NCI-H1436 (cell line): ENCODE results near the gene GNAI2.

Experiments used
- DNase-seq: peaks from one replicate; lab custom pipeline; 2025; lab: John Stamatoyannopoulos, UW

Gene GNAI2

DNA sequence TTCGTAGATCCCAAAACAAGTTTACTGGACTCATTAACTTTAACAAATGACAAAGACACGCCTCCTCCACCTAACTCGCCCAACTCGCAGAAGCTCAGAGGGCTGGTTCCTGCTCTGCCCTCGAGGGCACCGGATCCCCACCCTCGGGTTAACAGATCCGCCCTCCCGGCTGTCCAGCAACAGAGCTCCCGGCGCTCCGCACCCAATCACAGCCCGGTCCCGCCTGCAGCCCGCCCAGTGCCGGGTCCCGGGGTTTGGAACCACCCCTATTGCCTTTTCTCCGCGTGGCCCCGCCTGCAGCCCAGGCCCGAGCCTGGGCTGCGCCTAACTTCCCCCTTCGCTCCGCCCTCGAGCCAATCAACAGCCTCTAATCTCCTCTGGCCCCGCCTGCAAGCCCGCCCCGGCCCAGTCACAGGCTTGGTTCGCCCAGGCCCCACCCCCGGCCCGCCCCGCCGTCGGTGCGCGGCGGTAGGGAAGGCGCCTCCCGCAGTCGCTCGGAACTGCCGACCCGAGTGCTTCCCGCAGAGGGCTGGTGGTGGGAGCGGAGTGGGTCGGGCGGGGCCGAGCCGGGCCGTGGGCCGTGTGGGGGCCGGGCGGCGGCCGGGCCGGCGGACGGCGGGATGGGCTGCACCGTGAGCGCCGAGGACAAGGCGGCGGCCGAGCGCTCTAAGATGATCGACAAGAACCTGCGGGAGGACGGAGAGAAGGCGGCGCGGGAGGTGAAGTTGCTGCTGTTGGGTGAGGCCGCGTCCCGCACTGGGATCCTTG, at the start of gene GNAI2:
GNAI2 (plus strand) TSS at position 489 of the 768 bp plus-strand sequence; CDS start at position 621, 132 bp downstream.
- DNase-seq = peak; percentile 91

DNA sequence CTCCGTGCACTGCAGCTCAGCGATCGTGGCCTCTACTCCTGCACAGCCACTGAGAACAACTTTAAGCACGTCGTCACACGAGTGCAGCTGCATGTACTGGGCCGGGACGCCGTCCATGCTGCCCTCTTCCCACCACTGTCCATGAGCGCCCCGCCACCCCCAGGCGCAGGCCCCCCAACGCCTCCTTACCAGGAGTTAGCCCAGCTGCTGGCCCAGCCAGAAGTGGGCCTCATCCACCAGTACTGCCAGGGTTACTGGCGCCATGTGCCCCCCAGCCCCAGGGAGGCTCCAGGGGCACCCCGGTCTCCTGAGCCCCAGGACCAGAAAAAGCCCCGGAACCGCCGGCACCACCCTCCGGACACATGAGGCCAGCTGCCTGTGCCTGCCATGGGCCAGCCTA, 48.3 kb upstream of the GNAI2 start:
- no peak for DNase-seq

DNA sequence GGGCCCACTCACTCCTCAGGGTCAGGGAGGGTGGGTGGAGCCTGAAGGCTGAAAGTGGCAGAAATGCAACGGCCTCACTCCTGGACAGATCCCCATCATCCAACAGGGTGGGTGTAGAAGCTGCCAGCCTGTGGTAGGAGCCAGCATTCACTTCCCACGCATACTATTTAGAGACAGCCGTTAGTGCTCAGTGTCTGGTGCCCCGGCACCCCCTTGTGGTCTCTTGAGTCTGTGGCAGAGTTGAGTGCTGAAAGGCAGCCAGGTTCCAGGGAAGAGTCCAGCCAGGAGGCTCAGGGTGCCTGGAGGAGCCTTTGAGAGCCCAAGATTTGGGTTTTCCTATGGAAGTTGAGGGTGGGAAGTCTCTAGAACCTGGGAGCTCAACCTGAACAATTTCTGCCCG, 46.7 kb upstream of the GNAI2 start:
- peak; percentile 23 for DNase-seq

DNA sequence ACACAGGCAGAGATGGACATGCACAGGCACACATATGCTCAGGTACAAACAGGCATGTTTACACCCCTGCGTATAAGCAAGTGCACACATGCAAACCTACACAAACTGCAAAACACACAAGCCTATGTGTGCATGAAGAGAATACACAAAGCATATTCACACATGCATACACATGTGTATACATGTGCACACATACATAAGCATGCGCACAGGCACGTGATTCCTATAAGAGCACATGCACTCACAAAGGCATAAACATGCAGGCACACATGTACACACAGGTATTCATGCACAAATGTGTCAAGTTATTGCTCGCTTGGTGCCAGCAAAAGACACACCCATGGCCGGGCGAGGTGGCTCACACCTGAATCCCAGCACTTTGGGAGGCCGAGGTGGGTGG, 46.0 kb upstream of the GNAI2 start:
- no peak for DNase-seq

DNA sequence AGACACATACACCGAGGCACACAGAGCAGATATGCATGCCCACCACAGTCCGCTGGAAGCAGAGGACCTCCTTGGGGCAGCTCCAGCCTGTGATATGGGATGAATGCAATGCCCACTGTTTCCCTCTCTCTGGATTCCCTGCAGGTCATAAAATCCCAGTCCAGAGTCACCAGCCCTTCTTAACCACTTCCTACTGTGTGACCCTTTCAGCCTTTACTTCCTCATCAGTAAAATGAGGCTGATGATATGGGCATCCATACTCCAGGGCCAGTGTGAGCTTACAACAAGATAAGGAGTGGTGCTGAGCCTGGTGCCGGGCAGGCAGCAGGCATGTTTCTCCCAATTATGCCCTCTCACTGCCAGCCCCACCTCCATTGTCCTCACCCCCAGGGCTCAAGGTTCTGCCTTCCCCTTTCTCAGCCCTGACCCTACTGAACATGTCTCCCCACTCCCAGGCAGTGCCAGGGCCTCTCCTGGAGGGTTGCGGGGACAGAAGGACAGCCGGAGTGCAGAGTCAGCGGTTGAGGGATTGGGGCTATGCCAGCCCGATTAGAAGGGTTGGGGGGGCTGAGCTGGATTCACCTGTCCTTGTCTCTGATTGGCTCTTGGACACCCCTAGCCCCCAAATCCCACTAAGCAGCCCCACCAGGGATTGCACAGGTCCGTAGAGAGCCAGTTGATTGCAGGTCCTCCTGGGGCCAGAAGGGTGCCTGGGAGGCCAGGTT, 44.9 kb upstream of the GNAI2 start, which contains the start of gene GNAT1:
GNAT1 (plus strand) TSS at position 675 of the 725 bp plus-strand sequence. CDS start 116 bp downstream, outside the sequence.
- no peak for DNase-seq

DNA sequence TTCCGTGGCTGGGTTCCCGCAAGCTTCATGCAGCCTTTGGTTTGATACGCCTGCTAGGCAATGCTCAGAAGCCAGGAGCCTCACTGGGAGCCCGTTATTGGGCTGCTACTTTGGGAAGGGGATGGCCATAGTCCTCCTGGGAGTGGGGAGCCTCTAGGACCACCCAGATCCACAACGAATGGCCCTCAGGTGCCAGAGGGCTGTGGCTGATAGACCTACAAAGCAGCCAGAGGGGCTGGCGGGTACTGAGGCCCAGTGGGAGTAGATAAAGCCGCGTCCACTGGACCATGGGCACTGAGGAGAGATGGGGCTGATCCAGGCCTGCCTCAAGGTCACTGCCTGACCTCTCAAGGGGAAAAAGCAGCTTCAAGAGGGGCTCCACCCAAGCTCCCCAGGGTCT, 43.9 kb upstream of the GNAI2 start:
- DNase-seq = no peak

DNA sequence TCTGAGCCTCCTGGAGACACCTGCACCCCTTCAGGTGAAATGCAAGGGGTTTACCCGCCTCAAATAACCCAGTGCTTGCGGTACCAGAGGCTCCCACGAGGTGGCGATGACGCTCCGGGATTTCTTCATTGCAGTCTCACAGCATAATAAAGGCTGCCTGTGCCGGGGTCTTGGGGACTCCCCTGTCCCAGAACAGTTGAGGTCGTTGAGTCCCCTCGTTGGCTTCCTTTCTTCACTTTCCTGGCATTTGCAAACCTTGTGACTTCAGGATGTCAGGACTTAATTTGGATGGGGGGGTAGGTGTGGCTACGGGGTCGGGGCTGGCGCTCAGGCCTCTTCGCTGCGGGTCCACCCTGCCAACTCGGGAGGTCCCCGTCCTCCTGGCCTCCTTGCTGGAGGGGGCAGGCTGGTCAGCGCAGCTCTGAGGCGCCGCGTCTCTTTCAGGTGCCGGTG, 43.3 kb upstream of the GNAI2 start:
- no peak for DNase-seq

DNA sequence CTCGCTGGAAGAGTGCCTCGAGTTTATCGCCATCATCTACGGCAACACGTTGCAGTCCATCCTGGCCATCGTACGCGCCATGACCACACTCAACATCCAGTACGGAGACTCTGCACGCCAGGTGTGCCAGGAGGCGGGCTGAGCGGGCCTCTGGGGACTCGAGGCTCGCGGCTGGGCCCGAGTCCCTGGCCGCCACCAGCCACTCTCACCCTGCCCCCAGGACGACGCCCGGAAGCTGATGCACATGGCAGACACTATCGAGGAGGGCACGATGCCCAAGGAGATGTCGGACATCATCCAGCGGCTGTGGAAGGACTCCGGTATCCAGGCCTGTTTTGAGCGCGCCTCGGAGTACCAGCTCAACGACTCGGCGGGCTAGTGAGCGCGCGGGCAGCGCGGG, 42.7 kb upstream of the GNAI2 start:
- DNase-seq = no peak

DNA sequence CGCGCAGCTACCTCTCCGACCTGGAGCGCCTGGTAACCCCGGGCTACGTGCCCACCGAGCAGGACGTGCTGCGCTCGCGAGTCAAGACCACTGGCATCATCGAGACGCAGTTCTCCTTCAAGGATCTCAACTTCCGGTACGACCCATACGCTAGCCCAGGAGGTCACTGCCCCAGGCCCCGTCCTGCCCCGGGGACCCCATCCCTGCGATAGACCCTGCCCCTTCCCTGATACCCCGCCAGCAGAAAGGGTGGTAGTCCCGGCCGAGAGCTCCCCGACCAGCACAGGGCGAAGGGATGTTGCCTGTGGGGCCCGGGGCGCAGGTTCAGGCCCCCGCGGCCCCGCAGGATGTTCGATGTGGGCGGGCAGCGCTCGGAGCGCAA, 42.3 kb upstream of the GNAI2 start:
- DNase-seq = no peak

DNA sequence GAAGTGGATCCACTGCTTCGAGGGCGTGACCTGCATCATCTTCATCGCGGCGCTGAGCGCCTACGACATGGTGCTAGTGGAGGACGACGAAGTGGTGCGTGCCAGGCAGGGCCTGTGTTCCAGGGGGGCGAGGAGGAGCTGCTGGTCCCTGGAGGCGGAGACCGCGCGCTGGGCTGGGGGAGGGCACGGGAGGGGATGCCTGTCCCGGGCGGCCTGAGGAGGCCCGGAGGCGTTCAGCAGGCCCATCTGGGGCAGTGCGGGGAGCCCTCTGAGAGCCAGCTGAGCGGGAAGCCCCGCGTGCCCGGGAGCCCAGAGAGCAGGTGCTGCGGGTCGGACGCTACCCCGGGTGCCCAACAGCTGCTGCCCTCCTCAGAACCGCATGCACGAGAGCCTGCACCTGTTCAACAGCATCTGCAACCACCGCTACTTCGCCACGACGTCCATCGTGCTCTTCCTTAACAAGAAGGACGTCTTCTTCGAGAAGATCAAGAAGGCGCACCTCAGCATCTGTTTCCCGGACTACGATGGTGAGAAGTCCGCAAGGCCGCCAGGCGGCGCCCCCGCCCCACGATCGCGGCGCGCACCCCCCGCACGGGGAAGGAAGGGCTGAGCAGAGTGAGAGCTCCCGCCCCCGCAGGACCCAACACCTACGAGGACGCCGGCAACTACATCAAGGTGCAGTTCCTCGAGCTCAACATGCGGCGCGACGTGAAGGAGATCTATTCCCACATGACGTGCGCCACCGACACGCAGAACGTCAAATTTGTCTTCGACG, 41.7 kb upstream of the GNAI2 start:
- peak; percentile 30 for DNase-seq

DNA sequence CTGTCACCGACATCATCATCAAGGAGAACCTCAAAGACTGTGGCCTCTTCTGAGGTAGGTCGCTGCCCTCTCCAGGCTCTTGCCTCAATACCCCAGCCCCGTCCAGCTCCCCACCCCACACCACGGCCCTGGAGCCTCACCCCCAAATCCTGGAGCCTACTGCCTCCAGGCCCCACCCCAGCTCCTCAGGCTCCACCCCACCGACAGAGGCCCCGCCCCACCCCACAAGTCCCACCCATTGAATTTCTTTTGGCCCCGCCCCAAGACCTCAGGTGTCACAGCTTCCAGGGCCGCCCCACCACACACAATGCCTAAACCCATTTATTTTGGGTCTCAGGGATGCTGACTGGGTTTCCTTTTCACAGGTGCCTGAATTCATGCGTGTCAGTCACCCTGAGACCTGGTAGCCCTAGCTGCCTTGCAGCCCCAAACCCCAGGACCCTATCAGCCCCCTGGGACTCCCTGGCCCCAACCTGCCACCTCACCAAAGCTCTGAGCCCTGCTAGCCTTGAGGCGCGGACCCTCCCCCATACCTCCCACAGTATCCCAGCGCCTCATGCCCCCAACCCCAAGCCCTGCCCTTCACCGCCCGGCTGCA, 41.0 kb upstream of the GNAI2 start:
- no peak for DNase-seq

DNA sequence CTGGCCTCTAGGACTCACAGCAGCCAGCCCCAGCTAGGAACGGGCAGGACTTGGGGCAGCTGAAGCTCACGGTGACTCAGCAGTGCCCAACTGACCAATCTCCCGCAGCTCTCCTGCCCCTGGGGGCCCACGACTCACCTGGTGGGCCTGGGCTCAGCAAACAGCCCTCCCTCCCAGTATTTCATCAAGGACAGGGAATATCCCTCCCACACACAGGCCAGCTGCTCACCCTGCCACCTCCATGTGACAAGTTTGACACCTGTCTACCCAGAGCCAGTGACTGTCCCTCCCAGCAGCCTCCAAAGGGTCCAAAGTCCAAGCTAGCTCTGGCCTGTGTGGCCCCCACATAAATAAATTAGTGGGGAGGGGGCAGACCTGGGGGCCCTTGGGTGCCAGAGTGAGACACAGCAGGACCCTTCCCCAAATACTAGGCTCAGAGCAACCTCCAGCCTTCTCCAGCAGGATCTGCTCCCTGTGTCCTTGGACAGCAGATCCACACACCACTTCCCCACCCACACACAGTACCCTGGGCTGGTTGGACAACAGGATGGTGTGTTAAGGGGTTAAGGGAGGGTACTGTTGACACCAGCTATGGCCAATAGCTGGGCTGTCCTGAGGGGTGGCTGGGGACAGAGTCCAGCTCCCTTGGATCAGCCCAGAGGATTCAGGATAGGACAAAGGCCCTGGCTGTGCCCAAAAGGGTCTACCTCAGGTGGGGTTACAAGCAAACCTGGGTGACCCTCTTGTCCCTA, 40.3 kb upstream of the GNAI2 start:
- DNase-seq = no peak

DNA sequence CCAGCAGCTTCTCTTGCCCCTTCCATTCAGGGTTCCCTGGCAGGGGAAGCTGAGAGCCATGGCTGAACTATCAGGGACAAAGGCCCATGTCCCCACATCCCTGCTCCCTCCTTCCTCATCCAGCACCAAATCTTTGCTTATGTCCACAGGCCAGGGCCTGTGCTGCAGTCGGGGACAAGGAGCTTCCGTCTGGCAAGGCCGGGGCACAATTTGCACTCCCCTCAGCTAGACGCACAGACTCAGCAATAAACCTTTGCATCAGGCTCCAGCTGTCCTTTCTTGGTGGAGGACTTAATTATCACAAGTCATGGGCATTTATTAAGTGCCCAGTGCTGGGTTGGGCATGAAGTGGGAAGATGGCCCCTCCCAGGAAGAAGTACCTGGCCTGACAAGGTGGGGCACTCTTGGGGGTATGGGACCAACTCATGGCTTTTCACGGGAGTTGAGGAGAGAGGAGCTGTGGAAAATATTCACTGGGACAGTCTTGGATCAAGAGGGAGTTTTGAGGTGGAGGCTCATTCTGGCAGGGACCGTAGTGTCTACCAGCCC, 39.7 kb upstream of the GNAI2 start:
- no peak for DNase-seq

DNA sequence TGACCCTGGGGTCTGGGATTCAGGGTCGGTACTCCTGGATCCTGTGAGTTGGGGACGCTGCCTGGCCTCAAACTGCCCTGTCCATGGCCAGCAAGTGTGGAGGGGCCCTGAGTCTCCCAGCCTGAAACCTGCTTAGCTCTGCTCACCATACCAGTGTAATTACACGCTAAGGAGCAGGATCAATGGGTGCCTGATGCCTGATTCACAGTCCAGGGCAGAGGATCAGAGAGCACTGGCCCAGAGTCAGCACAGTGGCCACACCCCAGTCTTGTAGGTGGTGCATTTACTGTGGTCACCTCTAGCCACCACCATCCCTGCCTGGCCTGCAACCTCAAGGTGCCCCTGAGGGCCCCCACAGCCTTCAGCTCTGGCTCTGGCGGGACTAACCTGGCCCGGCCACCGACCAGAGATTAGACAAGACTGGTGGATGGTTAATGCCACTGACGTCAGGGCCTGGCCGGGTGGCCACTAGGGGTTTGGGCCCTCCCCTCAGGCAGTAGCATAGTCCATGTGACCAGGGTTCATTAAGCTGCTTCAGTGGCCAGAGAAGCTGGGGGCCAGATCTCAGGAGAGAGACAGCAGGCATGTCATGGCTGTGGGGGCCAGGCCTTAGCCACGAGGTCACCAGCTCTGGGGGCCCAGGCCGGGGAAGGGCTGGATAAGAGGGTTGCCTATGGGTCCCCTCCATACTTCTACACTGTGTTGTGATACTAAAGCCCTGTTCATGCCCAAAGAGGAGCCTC, 34.3 kb upstream of the GNAI2 start:
- DNase-seq = no peak

DNA sequence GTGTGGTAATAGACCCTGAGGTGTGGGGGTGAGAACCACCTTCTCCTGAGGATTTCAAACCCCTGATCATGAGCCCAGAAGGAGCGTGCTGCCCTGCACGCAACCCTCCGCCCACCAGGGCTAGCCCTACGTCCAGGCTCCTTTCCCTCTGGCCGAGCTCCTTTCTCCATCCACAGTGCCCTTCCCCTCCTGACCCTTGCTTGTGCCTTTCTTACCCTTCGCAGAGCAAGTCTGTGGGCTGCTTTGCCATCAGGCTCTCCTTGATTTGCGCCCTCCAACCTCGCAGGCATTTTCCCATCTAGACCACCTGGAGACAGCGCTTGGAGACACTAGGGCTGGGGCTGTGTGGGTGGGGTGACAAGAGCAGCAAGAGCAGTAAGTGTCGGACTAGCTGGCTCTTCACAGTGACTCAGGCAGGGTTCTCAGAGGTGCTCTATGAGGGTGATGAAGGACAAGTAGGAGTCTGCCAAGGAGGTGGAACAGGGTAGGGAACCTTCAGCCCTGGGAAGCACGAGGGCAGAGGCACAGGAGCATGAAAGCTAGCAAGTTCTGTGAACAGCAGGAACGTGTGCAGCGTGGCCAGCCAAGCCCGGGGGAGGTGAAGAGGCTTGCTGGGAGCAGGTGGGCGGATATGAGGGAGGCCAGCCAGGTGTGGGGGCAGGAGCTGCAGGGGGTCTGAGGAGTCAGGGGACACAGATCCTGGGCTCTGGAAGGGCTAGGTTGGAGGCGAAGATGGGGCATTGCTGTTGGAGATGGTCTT, 33.5 kb upstream of the GNAI2 start:
- DNase-seq = no peak

DNA sequence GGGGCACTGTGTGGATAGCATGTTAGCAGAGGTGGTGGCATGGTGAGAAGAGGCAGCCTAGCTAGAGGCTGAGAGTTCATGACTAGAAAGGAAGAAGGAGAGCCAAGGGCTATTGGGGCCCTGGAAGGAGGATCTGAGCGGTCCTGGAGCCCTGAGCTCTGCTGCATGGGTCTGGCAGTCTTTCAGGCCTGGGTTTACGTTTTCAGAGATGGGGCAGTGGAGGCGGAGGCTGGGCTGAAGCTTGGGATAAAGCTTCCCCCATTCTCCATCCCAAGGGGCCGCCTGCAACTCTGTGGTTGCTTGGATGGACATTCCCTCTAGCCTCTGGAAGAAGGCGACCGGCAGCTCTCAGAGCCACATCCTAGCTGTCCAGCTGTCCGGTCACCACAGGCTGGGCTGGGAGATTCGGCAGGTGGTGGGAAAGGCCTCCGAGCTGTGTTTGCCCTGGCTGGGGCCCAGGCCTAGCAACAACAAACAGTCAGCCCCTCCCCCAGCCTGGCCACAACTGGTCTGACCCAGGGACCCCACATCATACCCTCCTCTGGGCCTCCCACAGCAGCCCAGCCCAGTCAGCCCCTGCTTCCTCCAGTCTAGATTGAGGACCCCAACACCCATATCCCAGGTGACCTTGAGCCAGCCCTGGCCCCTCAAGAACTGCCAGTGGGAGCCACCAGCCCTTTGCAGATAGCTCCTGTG, 32.7 kb upstream of the GNAI2 start:
- no peak for DNase-seq

DNA sequence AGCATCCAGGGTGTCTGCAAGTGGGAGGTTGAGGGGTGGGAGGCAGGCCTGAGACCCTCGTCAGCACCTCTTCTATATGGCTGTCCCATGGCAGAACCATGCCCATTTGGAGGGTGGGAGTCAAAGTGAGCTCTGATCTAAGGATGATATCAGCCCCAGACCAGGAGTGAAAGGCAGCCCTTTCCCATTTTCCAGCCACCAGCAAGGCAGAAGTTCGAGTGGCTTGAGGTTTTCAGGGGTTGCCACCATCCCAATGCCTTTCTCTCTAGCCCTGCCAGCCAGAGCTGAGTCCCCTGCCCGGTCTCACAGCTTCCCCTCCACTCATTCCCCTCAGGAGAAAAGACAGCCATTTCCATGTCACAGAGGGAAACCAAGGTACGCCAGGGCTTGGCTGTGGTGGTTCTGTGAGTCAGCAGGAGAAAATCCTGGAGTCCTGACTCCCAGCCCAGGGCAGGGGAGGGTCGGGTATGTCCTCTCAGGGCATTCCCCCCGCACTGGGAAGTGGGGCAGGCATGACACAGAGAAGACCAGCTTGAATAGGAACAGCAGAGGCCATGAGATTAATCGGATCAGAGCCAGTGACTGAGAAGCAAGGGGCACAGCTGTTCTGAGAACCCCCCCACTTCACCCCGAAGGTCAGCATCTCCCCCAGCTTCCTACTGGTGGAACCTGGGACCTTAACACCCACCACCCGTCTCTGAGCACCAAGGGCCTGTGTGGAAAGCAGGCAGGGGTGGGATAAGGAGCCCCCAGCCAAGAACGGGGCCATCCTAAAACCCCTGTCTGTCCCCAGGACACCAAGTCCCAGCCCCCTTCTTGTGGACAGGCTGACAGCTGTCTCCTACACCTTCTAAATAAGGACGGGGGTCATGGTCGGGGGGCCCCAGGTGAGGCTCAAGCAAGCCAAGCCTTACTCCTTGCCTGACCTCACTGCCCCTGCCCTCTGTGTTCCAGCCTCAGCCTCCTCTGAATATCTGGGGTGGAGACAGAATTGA, 31.9 kb upstream of the GNAI2 start:
- DNase-seq = no peak
